Fibroblast of the conjunctiva (primary cell): ENCODE measurements around the gene KHK.
A peak's percentile ranks its signal among the peaks of the same experiment; 100 is the strongest.

Experiments
- DNase-seq: peaks from one replicate; pipeline ENCODE4 v3.0.0-alpha.2; 2010; ENCODE audit warnings: low read depth

KHK gene

DNA sequence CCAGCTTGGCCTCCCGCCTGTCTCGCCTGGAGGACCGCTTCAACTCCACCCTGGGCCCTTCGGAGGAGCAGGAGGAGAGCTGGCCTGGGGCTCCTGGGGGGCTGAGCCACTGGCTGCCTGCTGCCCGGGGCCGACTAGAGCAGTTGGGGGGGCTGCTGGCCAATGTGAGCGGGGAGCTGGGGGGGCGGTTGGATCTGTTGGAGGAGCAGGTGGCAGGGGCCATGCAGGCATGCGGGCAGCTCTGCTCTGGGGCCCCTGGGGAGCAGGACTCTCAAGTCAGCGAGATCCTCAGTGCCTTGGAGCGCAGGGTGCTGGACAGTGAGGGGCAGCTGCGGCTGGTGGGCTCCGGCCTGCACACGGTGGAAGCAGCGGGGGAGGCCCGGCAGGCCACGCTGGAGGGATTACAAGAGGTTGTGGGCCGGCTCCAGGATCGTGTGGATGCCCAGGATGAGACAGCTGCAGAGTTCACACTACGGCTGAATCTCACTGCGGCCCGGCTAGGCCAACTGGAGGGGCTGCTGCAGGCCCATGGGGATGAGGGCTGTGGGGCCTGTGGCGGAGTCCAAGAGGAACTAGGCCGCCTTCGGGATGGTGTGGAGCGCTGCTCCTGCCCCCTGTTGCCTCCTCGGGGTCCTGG, 3.7 kb upstream of the KHK start:
- no peak for DNase-seq

GRCh38 chr2:27083410-27084296, 2.9 kb upstream of the KHK start:
- DNase-seq, result no peak

DNA sequence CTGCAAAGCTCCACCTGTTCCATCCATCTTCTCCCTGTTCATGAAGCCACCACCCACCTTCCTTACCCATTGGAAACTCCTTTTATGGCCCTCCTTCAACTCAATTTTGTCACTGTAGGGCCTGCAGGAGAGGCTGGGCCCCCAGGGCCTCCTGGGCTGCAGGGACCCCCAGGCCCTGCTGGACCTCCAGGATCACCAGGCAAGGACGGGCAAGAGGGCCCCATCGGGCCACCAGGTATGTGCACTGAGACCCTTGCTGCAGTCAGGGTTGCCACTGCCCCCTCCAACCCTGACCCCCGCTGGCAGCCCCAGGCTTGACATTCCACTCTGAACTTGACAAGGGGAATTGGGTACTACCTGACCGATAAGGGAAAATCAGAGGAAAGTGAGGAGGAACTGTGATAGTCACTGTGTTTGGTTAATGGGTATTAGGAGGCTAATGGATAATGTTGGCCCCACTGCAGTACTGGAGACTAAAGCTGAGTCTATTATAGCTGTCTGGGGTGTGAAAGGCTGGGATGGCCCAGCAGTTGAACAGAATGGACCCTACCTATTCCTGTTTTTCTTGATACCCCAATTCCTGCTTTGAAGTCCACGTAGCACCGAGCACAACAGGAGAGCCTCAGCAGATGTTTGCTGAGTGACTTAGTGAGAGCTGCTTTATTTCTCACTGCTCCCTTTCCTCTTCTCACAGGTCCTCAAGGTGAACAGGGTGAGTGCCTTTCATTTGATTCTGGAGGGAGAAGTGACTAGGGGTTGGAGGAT, 2.1 kb upstream of the KHK start:
- no peak for DNase-seq

DNA sequence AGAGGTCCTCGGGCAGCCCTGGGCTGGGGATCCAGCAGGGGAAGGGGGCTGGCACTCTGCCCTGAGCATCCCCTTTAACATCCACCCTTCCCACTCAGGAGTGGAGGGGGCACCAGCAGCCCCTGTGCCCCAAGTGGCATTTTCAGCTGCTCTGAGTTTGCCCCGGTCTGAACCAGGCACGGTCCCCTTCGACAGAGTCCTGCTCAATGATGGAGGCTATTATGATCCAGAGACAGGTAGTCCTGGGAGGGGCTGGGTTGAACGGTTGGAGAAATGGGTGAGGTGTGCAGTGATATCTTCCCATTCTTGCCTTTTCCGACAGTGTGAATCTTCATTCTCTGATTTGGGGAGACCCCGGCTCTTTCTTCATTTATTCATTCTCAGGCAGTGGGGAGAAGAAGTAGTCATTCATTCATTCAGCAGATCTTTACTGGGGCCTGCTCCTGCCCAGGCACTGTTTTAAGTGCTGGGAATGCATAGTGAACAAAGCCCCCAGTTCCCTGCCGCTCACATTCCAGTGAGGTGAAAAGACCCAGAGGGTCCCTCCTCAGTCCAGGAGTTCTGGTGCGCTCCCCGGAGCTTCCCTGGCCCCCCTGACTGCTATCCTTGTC, 1.4 kb upstream of the KHK start:
- DNase-seq, result no peak

DNA sequence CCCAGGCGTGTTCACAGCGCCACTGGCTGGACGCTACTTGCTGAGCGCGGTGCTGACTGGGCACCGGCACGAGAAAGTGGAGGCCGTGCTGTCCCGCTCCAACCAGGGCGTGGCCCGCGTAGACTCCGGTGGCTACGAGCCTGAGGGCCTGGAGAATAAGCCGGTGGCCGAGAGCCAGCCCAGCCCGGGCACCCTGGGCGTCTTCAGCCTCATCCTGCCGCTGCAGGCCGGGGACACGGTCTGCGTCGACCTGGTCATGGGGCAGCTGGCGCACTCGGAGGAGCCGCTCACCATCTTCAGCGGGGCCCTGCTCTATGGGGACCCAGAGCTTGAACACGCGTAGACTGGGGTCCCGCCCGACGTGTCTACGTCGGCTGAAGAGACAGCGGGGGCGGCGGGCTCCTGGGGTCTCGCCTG, 891 bp upstream of the KHK start:
- peak; percentile 55 for DNase-seq

DNA sequence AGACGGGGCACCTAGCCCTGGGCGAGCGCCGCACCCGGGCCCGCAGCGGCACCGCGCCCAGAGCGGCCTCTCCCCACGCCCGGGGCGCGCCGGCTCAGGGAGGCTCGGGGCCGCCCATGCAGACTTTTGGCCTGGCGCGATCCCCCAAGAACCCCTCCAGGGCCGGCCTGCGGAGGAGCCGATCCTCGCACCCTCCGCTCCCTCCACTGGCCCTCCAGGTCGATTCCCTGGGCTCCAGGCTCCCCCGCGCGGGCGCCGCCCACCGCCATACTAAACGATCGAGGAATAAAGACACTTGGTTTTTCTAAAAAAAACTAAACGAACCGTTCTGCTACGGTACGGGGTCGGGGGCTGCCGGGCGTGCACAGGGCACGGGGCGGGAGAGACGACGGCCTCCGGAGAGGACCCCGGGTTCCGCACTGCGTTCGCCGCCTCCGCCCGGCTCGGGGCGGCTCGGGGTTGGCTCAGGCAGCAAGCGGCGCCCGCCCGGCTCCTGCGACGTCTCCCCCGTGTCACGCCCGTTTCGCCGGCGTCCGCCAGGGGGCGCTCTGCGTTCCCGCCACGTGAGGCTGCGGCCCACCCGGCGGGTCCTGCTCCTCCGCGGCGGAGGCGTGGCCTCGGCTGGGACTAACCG, 365 bp upstream of the KHK start:
- peak; percentile 83 for DNase-seq

GRCh38 chr2:27087823-27088410, 1.3 kb downstream of the KHK start:
- no peak for DNase-seq

GRCh38 chr2:27088634-27089033, 2.1 kb downstream of the KHK start:
- DNase-seq, result no peak

DNA sequence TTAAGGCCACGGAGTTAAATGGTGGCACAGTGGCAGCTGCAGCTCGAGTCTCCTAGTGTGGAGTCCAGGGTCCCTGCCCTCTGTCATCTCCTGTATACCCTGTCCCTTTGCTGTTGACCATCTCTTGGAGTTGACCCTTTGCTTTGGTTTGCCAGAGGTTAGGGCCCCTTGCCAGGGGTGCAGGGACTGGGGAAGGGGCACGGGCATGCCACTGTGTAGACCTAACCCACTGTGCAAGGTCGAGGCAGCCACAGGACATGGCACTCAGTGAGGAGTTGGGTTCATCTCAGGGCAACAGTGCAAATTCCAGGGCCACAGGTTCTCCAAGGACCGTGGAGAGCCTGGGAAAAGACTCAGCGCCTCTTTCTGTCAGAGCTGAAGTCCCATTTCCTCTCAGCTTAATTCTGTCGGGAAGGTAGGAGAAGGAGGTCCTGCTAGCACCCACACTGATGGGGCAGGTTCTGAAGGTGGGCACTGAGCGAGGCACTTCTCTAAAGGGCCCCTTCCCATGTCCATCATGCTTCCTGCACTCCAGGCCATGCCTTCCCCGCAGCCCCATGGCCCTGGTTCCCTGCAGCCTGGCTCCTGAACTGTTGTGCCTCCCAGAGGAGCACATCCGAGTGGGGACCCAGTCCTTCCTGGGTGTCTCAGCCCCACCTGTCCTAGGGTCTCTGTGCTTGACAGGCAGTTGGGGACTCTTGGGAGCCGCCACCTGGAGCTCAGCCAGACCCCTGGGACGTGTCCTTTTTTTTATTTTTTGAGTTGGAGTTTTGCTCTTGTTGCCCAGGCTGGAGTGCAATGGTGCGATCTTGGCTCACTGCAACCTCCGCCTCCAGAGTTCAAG, 2.8 kb downstream of the KHK start:
- no peak for DNase-seq

DNA sequence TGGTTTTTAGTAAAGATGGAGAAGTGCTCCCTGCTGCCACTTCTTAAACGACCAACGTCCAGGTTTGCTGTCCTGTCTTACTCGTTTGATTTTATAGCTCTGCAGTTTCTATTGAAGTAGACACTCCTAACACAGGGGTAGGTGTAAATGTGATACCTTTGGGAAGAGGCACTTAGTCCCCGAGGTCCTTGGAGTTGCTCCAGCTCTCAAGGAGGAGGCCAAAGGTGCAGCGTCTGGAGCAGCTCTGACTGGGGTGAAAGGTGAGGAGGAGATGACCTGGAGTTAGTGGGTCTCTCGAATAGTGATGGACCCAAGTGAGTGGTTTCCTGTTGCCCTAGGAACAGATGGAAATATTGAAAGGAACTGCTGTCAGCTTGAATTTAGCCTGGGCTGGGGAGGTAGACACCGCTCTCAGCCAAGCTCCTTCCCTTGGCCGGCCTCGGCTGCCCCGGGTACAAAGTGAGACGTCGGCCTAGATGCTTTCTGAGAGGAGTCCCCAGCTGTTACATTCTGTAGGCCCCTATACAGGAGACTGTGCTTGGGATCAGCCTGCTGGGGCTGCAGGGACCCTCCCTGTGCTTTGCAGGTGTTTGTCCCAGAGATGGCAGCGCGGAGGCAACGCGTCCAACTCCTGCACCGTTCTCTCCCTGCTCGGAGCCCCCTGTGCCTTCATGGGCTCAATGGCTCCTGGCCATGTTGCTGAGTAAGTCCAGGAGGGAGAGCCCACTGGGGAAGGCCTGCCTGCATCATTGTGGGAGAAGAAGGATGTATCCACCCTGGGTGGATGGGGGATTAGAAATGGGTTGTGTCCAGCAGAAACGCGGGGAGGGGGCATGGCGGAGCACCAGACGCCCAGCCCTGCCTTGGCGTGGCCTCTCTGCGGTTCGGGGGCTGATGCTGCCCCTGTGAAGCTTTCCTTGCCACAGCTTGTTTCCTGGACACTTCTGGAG, 5.4 kb downstream of the KHK start:
- DNase-seq, result no peak

DNA sequence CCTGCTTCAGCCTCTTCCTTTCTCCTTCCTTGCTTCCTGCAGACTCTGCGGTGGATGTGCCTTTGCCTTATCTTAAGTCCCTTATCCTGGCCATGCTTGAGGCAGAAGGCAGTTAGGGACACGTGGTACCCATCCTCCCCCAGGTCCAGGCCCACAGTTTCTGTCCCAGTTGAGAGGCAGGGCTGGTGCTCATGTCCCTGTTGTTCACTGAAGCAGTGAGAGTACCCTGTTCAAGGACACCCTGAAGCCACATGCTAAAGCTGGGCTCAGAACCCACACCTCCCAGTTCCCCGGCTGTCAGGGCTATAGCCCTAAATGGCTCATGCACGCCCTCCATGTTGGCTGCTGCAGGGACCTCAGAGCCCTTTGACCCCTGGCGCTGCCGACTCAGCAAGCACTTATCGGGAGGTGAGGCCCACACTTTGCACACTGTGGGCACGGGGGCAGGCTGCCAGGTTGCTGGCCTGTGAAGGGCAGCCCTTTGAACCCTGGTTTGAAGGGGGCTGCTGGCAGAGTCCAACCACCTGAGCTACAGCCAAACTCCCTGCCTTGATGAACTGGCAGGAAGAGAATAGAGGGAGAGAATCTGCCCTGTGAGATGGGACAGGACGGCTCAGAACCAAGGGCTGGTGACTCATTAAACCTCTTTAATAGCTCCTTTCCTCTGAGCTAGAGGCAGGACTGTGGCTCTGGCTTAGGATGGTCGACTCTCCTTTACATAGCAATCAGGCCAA, 6.3 kb downstream of the KHK start:
- no peak for DNase-seq

GRCh38 chr2:27093430-27094352, 7.1 kb downstream of the KHK start:
- DNase-seq, result no peak

GRCh38 chr2:27094353-27094984, 7.9 kb downstream of the KHK start:
- no peak for DNase-seq

DNA sequence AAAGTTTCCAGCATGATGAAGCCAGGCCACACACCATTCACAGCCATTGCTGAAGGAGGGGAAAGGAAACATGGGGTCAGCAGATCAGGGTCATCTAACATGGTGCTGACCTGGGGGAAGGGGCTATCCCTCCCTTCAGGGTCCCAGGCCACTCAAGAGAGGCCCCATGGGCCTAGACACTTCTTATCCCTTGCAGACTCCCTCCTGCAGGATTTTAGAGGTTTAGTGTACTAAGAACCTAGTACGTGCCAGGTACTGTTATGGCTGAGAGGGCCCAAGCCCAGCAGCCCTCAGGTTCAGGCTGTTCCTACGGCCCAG, 8.8 kb downstream of the KHK start:
- DNase-seq, result no peak

DNA sequence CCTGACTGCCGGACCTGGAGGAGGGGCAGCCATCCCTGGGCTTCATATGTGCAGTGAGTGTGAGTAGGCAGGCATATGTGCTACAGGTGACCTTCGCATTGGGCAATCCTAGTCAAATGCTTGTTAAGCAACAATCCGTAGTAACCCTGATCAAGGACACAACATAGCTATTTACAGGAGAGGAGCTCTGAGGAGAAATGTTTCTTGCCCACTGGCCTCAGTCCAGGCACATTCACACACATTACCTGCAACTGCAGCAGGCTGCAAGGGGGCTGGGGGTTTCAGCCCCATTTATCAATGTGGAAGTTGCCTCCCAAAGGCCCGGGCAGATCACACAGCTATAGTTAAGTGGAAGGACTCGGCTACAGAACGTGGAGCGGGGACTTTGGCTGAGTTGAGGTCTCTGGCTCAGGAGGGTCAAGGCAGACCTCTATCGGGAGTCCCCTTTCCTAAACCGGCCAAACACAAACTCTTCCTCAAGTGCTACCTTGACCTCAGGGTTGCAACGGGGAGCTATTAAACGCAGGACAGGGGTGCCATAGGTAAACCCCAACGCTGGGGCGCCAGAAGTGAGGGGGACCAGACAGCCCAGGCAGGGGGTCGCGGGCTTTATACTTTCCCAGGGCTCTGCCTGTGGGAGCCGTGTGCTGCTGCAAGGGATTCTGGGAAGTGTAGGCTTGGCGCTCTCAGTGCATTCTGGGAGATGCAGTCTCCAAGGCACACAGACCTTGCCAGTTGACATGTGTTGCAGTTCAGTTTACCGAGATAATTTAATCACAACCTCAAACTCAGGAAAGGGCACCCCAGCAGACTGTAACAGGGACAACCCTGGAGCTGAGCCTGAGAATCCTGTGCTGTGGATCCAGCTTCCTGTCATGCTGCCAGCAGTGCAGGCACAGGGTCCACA, 9.4 kb downstream of the KHK start:
- DNase-seq, result no peak

- no peak for DNase-seq
These were observed 10.3 kb downstream of the KHK start for GRCh38 chr2:27096748-27097297.
